ENCODE measurements around the gene TMEM259. TPM values are rescaled to one million over a fixed set of nuclear protein-coding genes. Genes with fewer than 3 reads are reported as not detected.

Gene TMEM259
- total and polyA plus RNA-seq, 2 of the 8 experiments (the other 6 are each of a cell fraction or from before 2014, with no cell fraction given), result 140 to 243 TPM

GRCh38 chr19:960020-960419, 60.9 kb downstream of the TMEM259 start:
- H3K9me3 ChIP-seq (ENCODE audit: insufficient read depth in 2 of 2, low read depth in 1 of 2, low read length in 1 of 2), result peaks cover 0 to 3% of the 10 kb centered on the region in 2 experiments; a peak in 1 of 4 replicates
- H3K14ac ChIP-seq (ENCODE audit: insufficient read length), result no peak overlapping the region
- H2BK12ac ChIP-seq (ENCODE audit: low read depth, low read length), result no peak overlapping the region
- peaks cover 0 to 13% (median 6%) of the 10 kb centered on the region in 4 experiments; a peak in 6 of 8 replicates for H3K36me3 ChIP-seq (ENCODE audit: control insufficient read depth in 2 of 4, insufficient read depth in 4 of 4, low read length in 3 of 4)
- H3K27me3 ChIP-seq (replicated peaks in 1 of 4; ENCODE audit: control insufficient read depth in 3 of 4, extremely low read depth in 1 of 4, insufficient read depth in 3 of 4, low read length in 3 of 4), result no peaks in the 10 kb centered on the region
- H4K20me1 ChIP-seq (replicated peaks in 1 of 2; ENCODE audit: control insufficient read depth in 1 of 2, insufficient read depth in 2 of 2, low read length in 2 of 2), result peaks cover 0 to 3% of the 10 kb centered on the region in 2 experiments
- no peak overlapping the region for H3K4me2 ChIP-seq (ENCODE audit: insufficient read depth in 1 of 2, low read depth in 2 of 2, low read length in 2 of 2)
- peaks cover 0 to 14% of the 10 kb centered on the region in 2 experiments; a peak in 1 of 4 replicates for H3K79me2 ChIP-seq (ENCODE audit: control insufficient read depth in 1 of 2, insufficient read depth in 2 of 2, low read length in 2 of 2)
- H3K9ac ChIP-seq (replicated peaks in 1 of 4; ENCODE audit: extremely low read depth in 1 of 4, low read depth in 3 of 4, low read length in 3 of 4), result no peak overlapping the region
- H4K91ac ChIP-seq (replicated peaks; ENCODE audit: insufficient read length, low read length), result no peak overlapping the region
- no peak overlapping the region for H2AFZ ChIP-seq (ENCODE audit: low read length)
- H2BK20ac ChIP-seq (ENCODE audit: low read length), result no peak overlapping the region
- H2BK120ac ChIP-seq (replicated peaks; ENCODE audit: low read depth, low read length), result no peak overlapping the region
- peaks cover 4% of the 10 kb centered on the region; the same call in 1 of the 2 replicates for H3K79me1 ChIP-seq (ENCODE audit: low read depth, low read length)
- H3K4me3 ChIP-seq (ENCODE audit: extremely low read depth in 1 of 4, insufficient read depth in 2 of 4, low read depth in 3 of 4, low read length in 4 of 4), result no peak overlapping the region
- CTCF ChIA-PET (ENCODE audit: partially characterized antibody), result interaction anchor here (0.6 to 2.7 kb wide), 13 partner anchors 9 to 1518 kb away, joined by 3 to 18 read pairs (median 5); partner anchors contain the start of gene WDR18
- peaks cover 5 to 27% (median 17%) of the 10 kb centered on the region in 4 experiments for H3K4me1 ChIP-seq (replicated peaks in 1 of 4; ENCODE audit: control insufficient read depth in 3 of 4, insufficient read depth in 4 of 4, low read length in 3 of 4)
- no peak overlapping the region for H2BK15ac ChIP-seq (ENCODE audit: low read length)
- H3K4ac ChIP-seq (replicated peaks; ENCODE audit: insufficient read length, low read depth, low read length), result no peak overlapping the region
- no peak overlapping the region for H2AK5ac ChIP-seq (ENCODE audit: low read depth, low read length)
- POLR2A ChIA-PET (ENCODE audit: partially characterized antibody), result interaction anchor here (0.8 to 1.0 kb wide), 5 partner anchors 21 to 71 kb away, joined by 3 to 4 read pairs (median 3); no protein-coding TSS in a partner anchor
- WGBS, 2 experiments (ENCODE audit: extremely low coverage in 1 of 2, insufficient coverage in 1 of 2, insufficient read length in 1 of 2, insufficient replicate concordance in 2 of 2, low coverage in 1 of 2, low lambda C conversion rate in 2 of 2, missing lambda C conversion rate in 1 of 2), result 73% methylated on average over 12 of the region's 12 CpGs; no CpG with 5 or more reads in 1 of the 2 experiments
- no peaks in the 10 kb centered on the region for H3K23me2 ChIP-seq (ENCODE audit: low read depth, low read length)
- DNase-seq (ENCODE audit: low read depth in 1 of 2, low spot score in 2 of 2), result peak in 1 of 2 experiments; percentile 73
- FAIRE-seq, result no peak
- peak overlapping the region; percentile 66; the same call in 1 of the 2 replicates for H4K8ac ChIP-seq (ENCODE audit: extremely low read depth, insufficient read depth, low read length)
- no peak overlapping the region for H4K5ac ChIP-seq (ENCODE audit: insufficient read length, low read depth, low read length)
- H3K23ac ChIP-seq (ENCODE audit: insufficient read length), result no peak overlapping the region
- peak overlapping the region; percentile 36; the same call in 1 of the 2 replicates for H3K27ac ChIP-seq (ENCODE audit: low read depth, low read length)
- H3K56ac ChIP-seq (replicated peaks; ENCODE audit: insufficient read length, low read depth, low read length), result no peak overlapping the region
- H2BK5ac ChIP-seq (ENCODE audit: low read depth, low read length), result no peak overlapping the region
- H3K18ac ChIP-seq (ENCODE audit: extremely low read depth, low read length), result no peak overlapping the region
- peak; percentile 97 for TF ChIP-seq TEAD4 (IDR thresholded peaks at IDR 0.05; ENCODE audit: low read depth, low read length)
- TF ChIP-seq HDAC2 (IDR thresholded peaks at IDR 0.05; ENCODE audit: borderline replicate concordance in 1 of 2, low read depth in 2 of 2, low read length in 2 of 2), result peak in 1 of 2 experiments; percentile 79; a peak in 1 of 4 replicates
- TF ChIP-seq SIN3A (conservative IDR thresholded peaks at IDR 0.05 in 1 of 2, IDR thresholded peaks at IDR 0.05 in 1 of 2; ENCODE audit: low read depth in 1 of 2, low read length in 2 of 2), result no peak
- TF ChIP-seq RAD21 (IDR thresholded peaks at IDR 0.05 in 1 of 2, conservative IDR thresholded peaks at IDR 0.05 in 1 of 2; ENCODE audit: low read depth in 2 of 2, low read length in 2 of 2), result peak in 1 of 2 experiments; percentile 22; a peak in 1 of 4 replicates
- TF ChIP-seq POU5F1 (IDR thresholded peaks at IDR 0.05; ENCODE audit: low read depth, low read length), result no peak
- no peak for TF ChIP-seq JUN (IDR thresholded peaks at IDR 0.05; ENCODE audit: low read depth, low read length)
- no peak for TF ChIP-seq ZNF274 (IDR thresholded peaks at IDR 0.05; ENCODE audit: borderline replicate concordance, extremely low read depth, low read length)
- TF ChIP-seq CHD2 (IDR thresholded peaks at IDR 0.05; ENCODE audit: low read length), result no peak
- TF ChIP-seq CHD1 (IDR thresholded peaks at IDR 0.05; ENCODE audit: low read depth, low read length), result no peak
- no peak for TF ChIP-seq SP2 (IDR thresholded peaks at IDR 0.05; ENCODE audit: low read length)
- no peak for TF ChIP-seq YY1 (IDR thresholded peaks at IDR 0.05; ENCODE audit: low read depth, low read length)
- TF ChIP-seq PHF8 (conservative IDR thresholded peaks at IDR 0.05; ENCODE audit: low read depth, low read length), result no peak

Data from H1 (cell line).